PC-3 (cell line): Measurements from ENCODE around the gene CTBP2. TPM values are rescaled to one million over a fixed set of nuclear protein-coding genes. Genes with fewer than 3 reads are reported as not detected.

ENCODE experiments used
- ATAC-seq: fragments of 200-7000 bp; cut with Tn5 transposase; 2 replicates; pipeline ENCODE4 v1.9.1; 2020; ENCODE audit warnings: mild to moderate bottlenecking, moderate library complexity
- BruUV-seq: library from RNA; stranded (reverse); fragments of 400-500 nt; replicated peaks from 2 replicates; lab custom pipeline; 2021; lab: Mats Ljungman, UMichigan
- CTCF ChIA-PET: fragments of 300-600 bp; sonication (Branson Sonifier 250); formaldehyde crosslinking; loops from one replicate; lab custom pipeline; 2022; ENCODE audit warnings: antibody characterized with exemption; lab: Charles Lee
- POLR2A ChIA-PET: fragments of 300-600 bp; sonication (Branson Sonifier 250); formaldehyde crosslinking; loops from one replicate; lab custom pipeline; 2022; ENCODE audit warnings: antibody characterized with exemption; ENCODE audit not compliant: unreplicated experiment; lab: Charles Lee
- DNase-seq: peaks from one replicate; pipeline ENCODE4 v3.0.0-alpha.2; 2015
- H2AFZ ChIP-seq: fragments of 300-600 bp; sonication (generic); 2 replicates; pipeline ENCODE4 v1.6.0; 2016; ENCODE audit warnings: antibody characterized with exemption, low read length
- H3F3A ChIP-seq: fragments of 300-600 bp; sonication (generic); one replicate; pipeline ENCODE4 v1.6.0; 2017; ENCODE audit warnings: antibody characterized with exemption, low read length, control low read depth, mild to moderate bottlenecking; ENCODE audit not compliant: unreplicated experiment
- H3K27ac ChIP-seq: fragments of 300-600 bp; sonication (generic); 2 replicates; pipeline ENCODE4 v1.5.1; 2016; ENCODE audit warnings: mild to moderate bottlenecking, low read length
- H3K27me3 ChIP-seq: fragments of 300-600 bp; sonication (generic); 2 replicates; pipeline ENCODE4 v1.6.1; 2016; ENCODE audit warnings: low read length, mixed read lengths
- H3K36me3 ChIP-seq: fragments of 300-600 bp; sonication (generic); 2 replicates; pipeline ENCODE4 v1.6.1; 2016; ENCODE audit warnings: low read depth, mixed run types, low read length, mixed read lengths
- H3K4me1 ChIP-seq: fragments of 300-600 bp; sonication (generic); 2 replicates; pipeline ENCODE4 v1.5.1; 2016; ENCODE audit warnings: low read length; ENCODE audit not compliant: insufficient read depth
- H3K4me2 ChIP-seq: fragments of 300-600 bp; sonication (generic); 2 replicates; pipeline ENCODE4 v1.6.0; 2016; ENCODE audit warnings: low read length
- H3K4me3 ChIP-seq: fragments of 300-600 bp; sonication (generic); 2 replicates; pipeline ENCODE4 v1.5.1; 2016; ENCODE audit warnings: mild to moderate bottlenecking, low read length, mixed read lengths
- H3K79me2 ChIP-seq: fragments of 300-600 bp; sonication (generic); 2 replicates; pipeline ENCODE4 v1.6.1; 2017; ENCODE audit warnings: low read length, mixed read lengths
- H3K9ac ChIP-seq: fragments of 300-600 bp; sonication (generic); 2 replicates; pipeline ENCODE4 v1.6.0; 2016; ENCODE audit warnings: mild to moderate bottlenecking, low read length
- H3K9me2 ChIP-seq: fragments of 300-600 bp; sonication (generic); replicated peaks from 2 replicates; pipeline ENCODE4 v1.6.1; 2016; ENCODE audit warnings: mixed run types, low read length, mixed read lengths
- H3K9me3 ChIP-seq: fragments of 300-600 bp; sonication (generic); 2 replicates; pipeline ENCODE4 v1.6.1; 2016; ENCODE audit warnings: low read length, mixed read lengths
- H4K20me1 ChIP-seq: fragments of 300-600 bp; sonication (generic); 2 replicates; pipeline ENCODE4 v1.6.1; 2016; ENCODE audit warnings: low read length, mixed read lengths
- EZH2 ChIP-seq: fragments of 300-600 bp; sonication (generic); IDR thresholded peaks from one replicate; pipeline ENCODE4 v1.6.1; 2017; ENCODE audit warnings: antibody characterized with exemption, mild to moderate bottlenecking, low read length; ENCODE audit not compliant: unreplicated experiment
- EZH2phosphoT487 ChIP-seq: fragments of 300-600 bp; sonication (generic); IDR thresholded peaks from 2 replicates; pipeline ENCODE4 v1.6.1; 2018; ENCODE audit warnings: mild to moderate bottlenecking, antibody characterized with exemption, low read length, borderline replicate concordance
- intact Hi-C: fragments of 100-400 bp; cut with micrococcal nuclease; formaldehyde crosslinking; loops from 2 replicates; pipeline ENCODE4 v1.9.0; 2023
- total RNA-seq: library from RNA; depleted of rRNA; stranded (reverse); fragments of >200 nt; gene quantifications from 2 replicates; pipeline ENCODE4 v1.2.3, GENCODE V29; 2014
- TF ChIP-seq, protein P1 (sequence below): fragments of 300-600 bp; sonication (generic); conservative IDR thresholded peaks from 2 replicates; pipeline ENCODE4 v1.5.1; 2017; ENCODE audit warnings: antibody characterized with exemption, low read depth, mild to moderate bottlenecking, low read length

The CTBP2 gene
- total RNA-seq, 1 experiment from 2014 or later, result 78.9 TPM

DNA sequence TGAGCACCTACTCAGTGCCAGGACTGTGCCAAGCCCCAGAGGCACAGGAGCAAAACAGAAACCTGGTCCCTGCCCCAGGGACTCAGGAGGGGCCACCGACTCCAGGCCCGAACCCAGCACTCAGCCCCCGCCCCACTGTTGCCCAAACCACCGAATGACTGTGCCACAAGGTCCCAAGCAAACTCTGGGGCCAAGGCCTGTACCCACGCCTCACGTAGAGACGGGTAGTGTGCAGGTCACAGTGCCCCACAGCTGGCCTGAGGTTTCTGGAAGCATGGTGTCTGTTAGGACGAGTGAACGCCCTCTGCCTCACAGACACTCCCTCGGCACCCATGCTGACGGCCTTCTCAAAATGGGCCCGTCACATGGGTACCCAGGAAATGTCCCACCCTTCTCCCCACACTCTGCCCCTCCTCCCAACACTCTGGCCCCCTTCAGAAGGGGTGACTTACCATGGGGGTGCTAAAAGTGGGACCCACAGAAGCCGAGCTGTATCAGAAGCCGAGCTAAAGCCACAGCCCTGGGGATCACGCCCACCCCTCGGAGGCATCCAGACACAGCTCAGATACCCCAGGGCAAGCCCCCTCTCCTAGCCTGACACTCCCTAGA, 44.2 kb downstream of the CTBP2 start:
- no TSS peak for BruUV-seq
- intact Hi-C loops, result no loop called here
- TF ChIP-seq EZH2phosphoT487 (no peak), EZH2 (no peak)
- TF ChIP-seq, protein P1, sequence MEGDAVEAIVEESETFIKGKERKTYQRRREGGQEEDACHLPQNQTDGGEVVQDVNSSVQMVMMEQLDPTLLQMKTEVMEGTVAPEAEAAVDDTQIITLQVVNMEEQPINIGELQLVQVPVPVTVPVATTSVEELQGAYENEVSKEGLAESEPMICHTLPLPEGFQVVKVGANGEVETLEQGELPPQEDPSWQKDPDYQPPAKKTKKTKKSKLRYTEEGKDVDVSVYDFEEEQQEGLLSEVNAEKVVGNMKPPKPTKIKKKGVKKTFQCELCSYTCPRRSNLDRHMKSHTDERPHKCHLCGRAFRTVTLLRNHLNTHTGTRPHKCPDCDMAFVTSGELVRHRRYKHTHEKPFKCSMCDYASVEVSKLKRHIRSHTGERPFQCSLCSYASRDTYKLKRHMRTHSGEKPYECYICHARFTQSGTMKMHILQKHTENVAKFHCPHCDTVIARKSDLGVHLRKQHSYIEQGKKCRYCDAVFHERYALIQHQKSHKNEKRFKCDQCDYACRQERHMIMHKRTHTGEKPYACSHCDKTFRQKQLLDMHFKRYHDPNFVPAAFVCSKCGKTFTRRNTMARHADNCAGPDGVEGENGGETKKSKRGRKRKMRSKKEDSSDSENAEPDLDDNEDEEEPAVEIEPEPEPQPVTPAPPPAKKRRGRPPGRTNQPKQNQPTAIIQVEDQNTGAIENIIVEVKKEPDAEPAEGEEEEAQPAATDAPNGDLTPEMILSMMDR, result no peak
- no peak overlapping the region for H3K9ac ChIP-seq
- no peak overlapping the region for H3K4me2 ChIP-seq
- no peak for ATAC-seq
- peaks cover 8% of the 10 kb centered on the region; the same call in 1 of the 2 replicates for H3K4me1 ChIP-seq
- ChIA-PET POLR2A (no interaction called here), CTCF (no interaction called here)
- no peaks in the 10 kb centered on the region for H3K27me3 ChIP-seq
- H3K4me3 ChIP-seq, result no peak overlapping the region
- H2AFZ ChIP-seq, result no peak overlapping the region
- no peaks in the 10 kb centered on the region for H3K9me2 ChIP-seq
- DNase-seq, result no peak
- peaks cover 93% of the 10 kb centered on the region for H3K79me2 ChIP-seq
- H3F3A ChIP-seq, result no peaks in the 10 kb centered on the region
- H3K36me3 ChIP-seq, result peaks cover 1% of the 10 kb centered on the region; the same call in 1 of the 2 replicates
- H3K27ac ChIP-seq, result no peak overlapping the region
- H4K20me1 ChIP-seq, result peaks cover 7% of the 10 kb centered on the region; the same call in 1 of the 2 replicates
- H3K9me3 ChIP-seq, result no peaks in the 10 kb centered on the region

DNA sequence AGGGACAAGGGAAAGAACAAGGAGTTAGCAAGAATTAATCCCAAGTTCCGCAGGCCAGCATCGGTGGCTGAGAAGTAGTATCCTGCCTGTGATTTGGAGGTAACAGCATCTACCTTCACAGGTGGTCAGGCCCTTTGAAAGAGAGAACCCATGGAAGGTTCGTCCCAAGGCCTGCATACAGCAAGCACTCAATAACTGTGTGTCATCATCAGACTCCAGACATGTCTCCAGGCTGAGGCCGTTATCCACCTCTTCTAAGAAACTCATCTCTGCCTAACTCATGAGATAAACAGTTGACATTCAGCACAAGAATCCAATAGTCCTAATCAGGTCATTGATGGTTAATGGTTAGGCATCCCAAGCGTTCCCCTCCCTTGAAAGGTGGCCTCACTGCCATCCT, 45.0 kb downstream of the CTBP2 start:
- H3K4me1 ChIP-seq, result peaks cover 5% of the 10 kb centered on the region; the same call in 1 of the 2 replicates
- H3K36me3 ChIP-seq, result no peaks in the 10 kb centered on the region
- TF ChIP-seq EZH2phosphoT487, result no peak
- TF ChIP-seq, protein P1, result no peak
- TF ChIP-seq EZH2, result no peak

DNA sequence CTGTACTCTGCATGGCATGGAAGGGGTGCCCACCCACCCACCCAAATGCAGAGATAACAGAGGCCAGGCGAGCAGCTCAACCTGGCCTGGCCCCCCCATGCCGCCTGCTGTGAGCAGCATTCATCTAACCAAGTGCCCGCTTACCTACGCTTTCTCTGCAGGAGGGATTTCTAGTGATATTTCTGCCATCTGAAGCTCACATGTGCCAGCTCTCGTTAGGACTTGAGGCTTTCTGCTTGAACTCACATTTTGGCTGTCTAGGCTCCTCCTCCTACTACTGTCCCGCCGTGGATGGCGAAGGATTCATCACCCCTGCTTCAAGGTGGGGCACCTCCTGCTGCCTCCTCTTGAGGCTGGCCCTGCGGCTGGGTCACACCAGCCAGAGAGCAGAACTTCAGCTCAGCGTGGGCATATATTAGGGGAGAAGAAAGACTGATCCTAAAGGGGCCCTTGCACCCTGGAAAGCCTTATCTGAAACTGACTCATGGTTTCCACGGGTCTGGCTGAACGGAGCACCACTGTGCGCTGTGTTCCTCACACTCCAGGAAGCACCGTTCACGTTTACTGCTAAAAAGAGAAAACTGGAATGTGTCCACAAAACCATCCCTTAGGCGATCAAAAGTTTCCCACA, 45.5 kb downstream of the CTBP2 start:
- TF ChIP-seq, protein P1, result no peak
- TF ChIP-seq EZH2phosphoT487 (no peak), EZH2 (no peak)
- peaks cover 8% of the 10 kb centered on the region; the same call in 1 of the 2 replicates for H4K20me1 ChIP-seq
- intact Hi-C loops, result no loop called here
- DNase-seq (no peak), ATAC-seq (no peak)
- 0 out of 2 replicates have a peak, but pooled peaks cover 3% of the 10 kb centered on the region for H3K36me3 ChIP-seq
- no peaks in the 10 kb centered on the region for H3K9me3 ChIP-seq
- H3K79me2 ChIP-seq, result peaks cover 93% of the 10 kb centered on the region
- CTCF ChIA-PET, result no interaction called here
- H3F3A ChIP-seq, result no peaks in the 10 kb centered on the region
- no peak overlapping the region for H2AFZ ChIP-seq
- H3K4me2 ChIP-seq, result no peak overlapping the region
- no peak overlapping the region for H3K9ac ChIP-seq
- H3K9me2 ChIP-seq, result no peaks in the 10 kb centered on the region
- no peaks in the 10 kb centered on the region for H3K27me3 ChIP-seq
- POLR2A ChIA-PET, result no interaction called here
- H3K27ac ChIP-seq, result no peak overlapping the region
- BruUV-seq, result no TSS peak
- no peak overlapping the region for H3K4me3 ChIP-seq
- peaks cover 5% of the 10 kb centered on the region; the same call in 1 of the 2 replicates for H3K4me1 ChIP-seq

More for the DNA sequence above, 45.0 kb downstream of the CTBP2 start:
- H3K27me3 ChIP-seq, result no peaks in the 10 kb centered on the region
- no peak overlapping the region for H2AFZ ChIP-seq
- no peak overlapping the region for H3K9ac ChIP-seq
- BruUV-seq, result no TSS peak
- H3K27ac ChIP-seq, result no peak overlapping the region
- H3K9me2 ChIP-seq, result no peaks in the 10 kb centered on the region
- ATAC-seq, result no peak
- intact Hi-C loops, result no loop called here
- H3K79me2 ChIP-seq, result peaks cover 93% of the 10 kb centered on the region
- H3K4me2 ChIP-seq, result no peak overlapping the region
- ChIA-PET POLR2A (no interaction called here), CTCF (no interaction called here)
- H3K9me3 ChIP-seq, result no peaks in the 10 kb centered on the region
- H3K4me3 ChIP-seq, result no peak overlapping the region
- no peaks in the 10 kb centered on the region for H3F3A ChIP-seq
- peaks cover 8% of the 10 kb centered on the region; the same call in 1 of the 2 replicates for H4K20me1 ChIP-seq
- no peak for DNase-seq
